A673 (cell line): Measurements from ENCODE around the gene GPS1. TPM values are rescaled to one million over a fixed set of nuclear protein-coding genes. Genes with fewer than 3 reads are reported as not detected.

Experiments
- BruUV-seq: library from RNA; stranded (reverse); fragments of 400-500 nt; replicated peaks from 2 replicates; lab custom pipeline; 2021; lab: Mats Ljungman, UMichigan
- CTCF ChIA-PET: fragments of 300-600 bp; sonication (Branson Sonifier 250); formaldehyde crosslinking; loops from one replicate; lab custom pipeline; 2022; ENCODE audit warnings: antibody characterized with exemption; lab: Charles Lee
- POLR2A ChIA-PET: fragments of 300-600 bp; sonication (Branson Sonifier 250); formaldehyde crosslinking; loops from one replicate; lab custom pipeline; 2022; ENCODE audit warnings: antibody characterized with exemption; ENCODE audit not compliant: low non-redundant PET; lab: Charles Lee
- DNase-seq: peaks from one replicate; pipeline ENCODE4 v3.0.0-alpha.2; 2015; ENCODE audit warnings: low spot score
- H3K27ac ChIP-seq: fragments of 200-600 bp; sonication (generic); 2 replicates; pipeline ENCODE4 v1.5.1; 2016; ENCODE audit warnings: mixed run types, low read depth, mild to moderate bottlenecking, mixed read lengths, antibody characterized with exemption, low read length; ENCODE audit not compliant: poor library complexity, severe bottlenecking
- H3K27me3 ChIP-seq: fragments of 200-600 bp; sonication (generic); replicated peaks from 2 replicates; pipeline ENCODE4 v1.6.1; 2017; ENCODE audit warnings: mixed run types, low read depth, mild to moderate bottlenecking, mixed read lengths, antibody characterized with exemption, low read length; ENCODE audit not compliant: insufficient read depth, poor library complexity
- H3K36me3 ChIP-seq: fragments of 200-600 bp; sonication (generic); 2 replicates; pipeline ENCODE4 v1.6.1; 2016; ENCODE audit warnings: mixed run types, mild to moderate bottlenecking, mixed read lengths, antibody characterized with exemption, low read length; ENCODE audit not compliant: insufficient read depth, poor library complexity, severe bottlenecking
- H3K4me1 ChIP-seq: fragments of 200-600 bp; sonication (generic); 2 replicates; pipeline ENCODE4 v1.6.1; 2017; ENCODE audit warnings: mixed run types, mild to moderate bottlenecking, mixed read lengths, antibody characterized with exemption, low read length; ENCODE audit not compliant: insufficient read depth, poor library complexity, severe bottlenecking
- H3K4me3 ChIP-seq: fragments of 200-600 bp; sonication (generic); 2 replicates; pipeline ENCODE4 v1.5.1; 2016; ENCODE audit warnings: low read depth, mixed run types, mild to moderate bottlenecking, mixed read lengths, low read length; ENCODE audit not compliant: poor library complexity, severe bottlenecking
- H3K9me3 ChIP-seq: fragments of 200-600 bp; sonication (generic); 2 replicates; pipeline ENCODE4 v1.6.1; 2016; ENCODE audit warnings: mixed run types, low read depth, mild to moderate bottlenecking, mixed read lengths, antibody characterized with exemption, low read length; ENCODE audit not compliant: poor library complexity, severe bottlenecking
- CTCF ChIP-seq: fragments of 300-800, 200-600 bp; sonication (generic); conservative IDR thresholded peaks from 2 replicates; pipeline ENCODE4 v1.5.1; 2017; ENCODE audit warnings: low read depth, mild to moderate bottlenecking, antibody characterized with exemption, low read length, moderate library complexity, mixed read lengths
- EZH2 ChIP-seq: fragments of 200-600 bp; sonication (generic); IDR thresholded peaks from 2 replicates; pipeline ENCODE4 v1.6.1; 2017; ENCODE audit warnings: borderline replicate concordance, low read depth, mild to moderate bottlenecking, mixed read lengths, antibody characterized with exemption, low read length; ENCODE audit not compliant: poor library complexity, severe bottlenecking
- intact Hi-C: fragments of 100-400 bp; cut with micrococcal nuclease; formaldehyde crosslinking; loops from one replicate; pipeline ENCODE4 v1.10.0; 2022; ENCODE audit not compliant: unreplicated experiment
- total RNA-seq: library from RNA; stranded (reverse); gene quantifications from 2 replicates; pipeline ENCODE4 v1.2.3, GENCODE V29; 2021

GPS1 gene
- total RNA-seq, 1 experiment from 2014 or later: 162 TPM

DNA sequence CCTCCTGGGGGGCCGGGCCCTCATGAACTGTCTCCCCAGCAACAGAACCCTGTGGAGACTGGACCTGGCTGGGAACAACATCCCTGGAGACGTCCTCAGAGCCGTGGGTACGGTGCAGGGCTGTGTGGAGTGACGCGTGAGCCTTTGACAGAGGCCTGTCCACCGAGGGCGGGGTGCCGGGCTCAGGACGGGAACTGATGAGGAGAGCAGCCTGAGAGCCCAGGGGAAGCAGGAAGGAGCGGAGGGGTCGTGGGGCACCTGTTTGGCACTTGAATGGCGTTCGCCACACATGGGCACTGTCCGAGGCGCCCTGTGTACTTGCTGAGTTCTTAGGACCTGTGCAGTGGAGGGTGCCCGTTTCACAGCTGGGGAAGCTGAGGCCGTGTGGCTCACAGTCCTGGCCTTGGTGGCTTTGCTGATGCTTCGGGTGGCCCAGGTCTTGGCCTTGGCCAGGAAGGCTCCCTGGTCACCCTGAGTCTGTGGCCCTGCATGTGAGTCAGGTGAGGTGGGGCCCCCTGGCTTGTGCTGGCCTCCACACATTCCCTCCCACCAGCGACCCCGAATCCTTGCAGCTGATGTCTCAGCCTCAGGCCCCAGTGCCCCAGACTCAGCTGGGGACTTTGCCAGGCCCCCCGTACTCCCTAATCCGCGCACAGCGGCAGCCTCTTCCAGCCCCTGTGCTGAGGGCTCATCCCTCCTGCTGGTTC, 26.1 kb upstream of the GPS1 start:
- H3K4me1 ChIP-seq: peaks cover 20% of the 10 kb centered on the region
- no peaks in the 10 kb centered on the region for H3K9me3 ChIP-seq
- BruUV-seq: no TSS peak
- ChIA-PET POLR2A (no interaction called here), CTCF (interaction anchor here (0.6 kb wide), 1 partner anchor 13 kb away, joined by 3 read pairs; no protein-coding TSS in a partner anchor)
- DNase-seq: no peak
- no peak overlapping the region for H3K4me3 ChIP-seq
- H3K27ac ChIP-seq: no peak overlapping the region
- intact Hi-C loops: no loop called here
- peaks cover 5% of the 10 kb centered on the region for H3K36me3 ChIP-seq
- no peaks in the 10 kb centered on the region for H3K27me3 ChIP-seq
- TF ChIP-seq EZH2 (no peak), CTCF (no peak)

DNA sequence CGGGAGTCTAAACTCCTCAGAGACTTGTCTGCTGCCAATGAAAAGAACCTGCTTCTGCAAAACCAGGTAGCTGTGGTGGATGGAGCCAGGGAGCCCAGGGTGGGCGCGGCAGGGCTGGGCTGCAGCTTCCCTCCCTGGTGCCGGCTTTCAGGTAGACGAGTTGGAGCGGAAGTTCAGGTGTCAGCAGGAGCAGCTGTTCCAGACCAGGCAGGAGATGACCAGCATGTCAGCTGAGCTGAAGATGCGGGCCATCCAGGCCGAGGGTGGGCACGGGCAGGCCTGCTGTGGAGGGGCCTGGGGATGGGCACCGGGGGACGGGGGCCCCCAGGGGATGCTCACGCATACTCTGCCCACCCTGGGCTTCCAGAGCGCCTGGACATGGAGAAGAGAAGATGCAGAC, 23.5 kb upstream of the GPS1 start:
- intact Hi-C loops: no loop called here
- no peak overlapping the region for H3K27ac ChIP-seq
- H3K27me3 ChIP-seq: no peaks in the 10 kb centered on the region
- H3K36me3 ChIP-seq: peaks cover 5% of the 10 kb centered on the region
- H3K4me1 ChIP-seq: peaks cover 9% of the 10 kb centered on the region
- TF ChIP-seq EZH2 (no peak), CTCF (no peak)
- DNase-seq: no peak
- no TSS peak for BruUV-seq
- ChIA-PET CTCF (no interaction called here), POLR2A (no interaction called here)
- H3K4me3 ChIP-seq: no peak overlapping the region
- H3K9me3 ChIP-seq: no peaks in the 10 kb centered on the region

- TF ChIP-seq CTCF (no peak), EZH2 (no peak)
- Histone ChIP-seq H3K36me3 (peaks cover 5% of the 10 kb centered on the region), H3K27me3 (no peaks in the 10 kb centered on the region), H3K4me3 (no peak overlapping the region), H3K4me1 (peaks cover 7% of the 10 kb centered on the region), H3K9me3 (no peaks in the 10 kb centered on the region), H3K27ac (no peak overlapping the region)
- POLR2A ChIA-PET: no interaction called here
- intact Hi-C loops: no loop called here
- no peak for DNase-seq
- BruUV-seq: no TSS peak
- CTCF ChIA-PET: no interaction called here
These were observed 22.7 kb upstream of the GPS1 start for GRCh38 chr17:82028966-82029365.
